NCI-H128 (cell line): Measurements from ENCODE around the gene KCNMA1.

Source experiments
- DNase-seq: peaks from one replicate; lab custom pipeline; 2025; ENCODE audit not compliant: unreplicated experiment; lab: John Stamatoyannopoulos, UW

Gene KCNMA1

GRCh38 chr10:77494756-77495541, 142.7 kb downstream of the KCNMA1 start:
- no peak for DNase-seq

GRCh38 chr10:77494327-77494726, 143.3 kb downstream of the KCNMA1 start:
- no peak for DNase-seq

DNA sequence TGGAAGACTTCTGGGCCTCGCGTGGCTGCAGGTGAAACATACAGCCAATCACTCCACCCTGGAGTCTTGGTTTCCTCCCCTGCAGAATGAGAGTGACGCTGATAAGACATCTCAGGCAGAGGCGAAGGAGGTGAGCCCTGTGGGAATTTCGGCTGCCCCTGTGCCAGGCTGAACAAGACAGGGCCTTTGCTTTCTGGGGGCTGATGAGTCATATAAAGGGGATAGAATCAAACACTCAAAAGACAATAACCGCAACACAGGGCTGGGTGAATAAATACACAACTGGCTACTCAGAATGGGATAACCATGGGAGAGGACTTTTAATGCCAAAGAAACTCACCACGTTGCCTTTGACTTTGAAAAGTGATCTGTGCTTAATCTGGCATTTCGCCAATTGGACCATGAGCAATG, 143.8 kb downstream of the KCNMA1 start:
- DNase-seq, result no peak

- no peak for DNase-seq
These were observed 144.3 kb downstream of the KCNMA1 start for GRCh38 chr10:77493239-77493806.

DNA sequence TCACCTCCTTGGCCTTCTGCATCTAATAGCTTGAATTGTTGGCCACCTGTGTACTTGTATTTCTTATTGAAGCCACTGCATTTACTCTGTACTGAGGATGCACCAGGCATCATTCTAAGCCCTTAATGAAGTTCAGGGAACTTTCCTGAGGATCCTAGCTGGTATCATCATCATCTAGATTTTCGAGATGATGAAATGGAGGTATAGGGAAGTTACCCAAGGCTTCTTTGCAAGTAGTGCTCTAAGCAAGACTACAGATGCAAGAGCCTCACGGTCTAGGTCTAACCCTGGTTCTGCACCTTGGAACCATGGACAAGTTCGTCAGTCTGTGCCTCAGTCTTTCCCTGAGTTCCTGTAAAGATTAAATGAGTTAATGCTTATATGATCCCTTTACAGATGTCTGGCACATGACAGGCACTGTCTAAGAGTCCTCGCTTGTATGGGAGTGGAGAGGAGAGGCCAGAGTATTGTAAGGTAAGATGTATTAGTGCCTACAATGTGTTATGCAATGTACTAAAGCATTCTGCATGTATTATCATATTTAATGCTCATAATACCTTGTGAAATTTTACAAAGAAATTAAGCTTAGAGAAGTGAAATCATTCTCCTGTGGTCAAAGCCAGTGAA, 145.1 kb downstream of the KCNMA1 start:
- no peak for DNase-seq

GRCh38 chr10:77490534-77491314, 146.9 kb downstream of the KCNMA1 start:
- DNase-seq, result no peak

GRCh38 chr10:77486517-77486916, 151.1 kb downstream of the KCNMA1 start:
- no peak for DNase-seq

GRCh38 chr10:77485847-77486246, 151.8 kb downstream of the KCNMA1 start:
- no peak for DNase-seq

DNA sequence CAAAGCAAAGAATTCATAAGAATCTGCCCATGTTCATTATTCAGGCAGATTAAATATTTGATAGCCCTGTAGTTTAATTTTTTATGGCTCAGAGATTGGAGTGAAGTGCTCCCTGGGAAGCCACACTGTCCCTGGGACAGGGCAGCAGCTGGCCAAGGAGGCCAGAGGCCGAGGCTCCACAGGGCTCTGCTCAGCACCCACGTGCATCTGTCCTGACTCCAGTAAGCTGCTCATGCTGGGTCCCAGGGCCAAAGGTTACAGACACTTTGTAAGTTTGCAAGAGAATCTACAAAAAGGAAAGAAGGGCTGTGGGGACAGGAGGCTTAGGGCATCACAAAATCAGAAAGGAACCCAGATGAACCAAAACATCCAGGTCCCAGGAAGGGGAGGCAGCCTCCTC, 155.5 kb downstream of the KCNMA1 start:
- DNase-seq, result no peak

GRCh38 chr10:77479586-77479985, 158.0 kb downstream of the KCNMA1 start:
- DNase-seq, result no peak

GRCh38 chr10:77478962-77479359, 158.6 kb downstream of the KCNMA1 start:
- no peak for DNase-seq

DNA sequence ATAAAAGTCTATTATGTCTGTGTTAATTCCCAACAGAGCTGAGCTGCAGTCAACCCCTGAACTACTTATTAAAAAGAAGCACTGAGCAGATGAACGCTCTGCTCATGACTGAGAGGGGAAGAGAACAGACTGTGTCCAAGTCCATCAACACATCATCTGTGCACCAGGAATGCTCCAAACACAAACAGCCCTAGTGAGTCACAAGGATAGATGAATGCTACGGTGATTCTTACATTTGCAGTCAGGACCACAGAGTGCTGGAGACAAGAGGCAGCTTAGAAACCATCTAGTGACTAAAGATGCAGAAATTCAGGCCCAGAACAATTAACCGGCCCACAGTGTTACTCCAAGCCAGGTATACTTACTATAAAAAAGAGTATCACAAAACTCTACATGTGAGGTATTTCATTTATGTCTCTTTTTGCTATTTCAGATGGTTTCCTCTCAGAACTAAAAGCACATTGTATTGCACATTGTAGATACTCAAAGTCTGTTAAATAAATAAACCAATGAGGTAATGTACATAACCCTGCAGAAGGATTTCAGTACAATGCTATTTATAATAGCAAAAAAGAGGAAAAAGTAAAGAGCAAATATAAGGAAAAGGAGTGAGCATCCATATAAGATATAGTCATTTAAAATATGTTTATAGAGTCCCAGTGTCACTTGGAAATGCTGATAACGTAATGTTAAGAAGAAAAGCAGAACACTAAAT, 159.2 kb downstream of the KCNMA1 start:
- no peak for DNase-seq

DNA sequence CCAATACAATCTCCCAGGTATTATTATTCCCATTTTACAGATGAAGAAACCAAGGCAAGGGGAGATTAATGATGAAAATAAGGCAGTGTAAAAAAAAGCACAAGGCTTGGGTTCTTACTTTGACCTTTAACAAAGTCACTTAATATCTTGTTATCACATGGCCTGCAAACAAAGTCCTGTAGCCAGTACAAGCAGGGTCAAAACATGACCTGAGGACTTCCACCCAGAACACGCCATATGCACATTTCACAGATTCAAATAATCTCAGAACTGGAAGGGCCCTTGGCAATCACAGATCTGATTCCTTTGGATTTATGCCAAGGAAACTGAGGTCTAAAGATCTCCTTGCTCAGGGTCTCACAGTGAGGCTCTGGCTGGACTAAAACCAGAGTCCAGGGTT, 162.1 kb downstream of the KCNMA1 start:
- no peak for DNase-seq

DNA sequence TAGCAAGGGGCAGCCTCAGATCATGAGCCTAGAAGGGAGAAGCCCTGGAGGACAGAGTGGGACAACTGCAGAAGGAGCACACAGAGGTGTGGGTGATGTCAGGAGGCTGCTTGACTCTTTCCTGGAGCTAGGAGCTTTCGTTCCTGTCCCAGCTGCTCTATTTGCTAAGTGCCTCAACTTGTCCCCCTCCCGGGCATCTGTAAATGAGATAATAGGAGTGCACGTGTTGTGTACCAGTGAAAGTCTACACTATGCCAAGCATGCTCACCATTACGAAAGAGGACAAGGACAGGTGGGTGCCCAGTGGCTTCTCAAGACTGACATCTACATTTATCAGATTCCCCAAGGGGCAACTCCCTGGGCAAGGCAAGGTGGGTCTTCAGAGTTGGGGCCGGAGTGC, 162.7 kb downstream of the KCNMA1 start:
- no peak for DNase-seq

GRCh38 chr10:77474386-77474785, 163.2 kb downstream of the KCNMA1 start:
- DNase-seq, result no peak

- no peak for DNase-seq
These were observed 165.5 kb downstream of the KCNMA1 start for GRCh38 chr10:77472146-77472545.

- DNase-seq, result no peak
These were observed 166.5 kb downstream of the KCNMA1 start for GRCh38 chr10:77471069-77471536.

DNA sequence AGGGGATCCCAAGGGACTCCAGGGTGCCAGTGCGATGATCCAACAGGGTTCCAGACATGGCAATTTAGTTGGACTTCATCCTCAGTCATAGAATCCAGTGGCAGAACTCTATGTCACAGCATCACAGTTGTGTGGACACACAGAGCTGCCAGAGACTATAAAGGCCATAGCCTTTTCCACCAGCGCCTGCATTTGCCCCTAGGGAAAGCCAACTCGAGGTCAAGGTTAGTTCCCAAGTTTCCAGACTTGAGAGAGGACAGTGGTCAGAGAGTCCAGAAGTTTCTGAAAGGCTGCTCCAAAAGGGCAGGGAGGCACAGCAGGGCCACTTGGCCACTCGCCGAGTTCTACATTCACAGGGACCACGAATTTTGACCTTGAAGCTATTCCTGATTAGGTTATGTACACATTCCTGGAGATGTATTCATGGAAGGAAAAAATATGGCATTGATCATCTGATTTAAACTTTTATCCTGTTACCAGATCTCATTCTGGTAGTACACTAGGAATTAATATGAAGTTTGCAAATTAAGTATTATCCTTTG, 170.1 kb downstream of the KCNMA1 start:
- no peak for DNase-seq

DNA sequence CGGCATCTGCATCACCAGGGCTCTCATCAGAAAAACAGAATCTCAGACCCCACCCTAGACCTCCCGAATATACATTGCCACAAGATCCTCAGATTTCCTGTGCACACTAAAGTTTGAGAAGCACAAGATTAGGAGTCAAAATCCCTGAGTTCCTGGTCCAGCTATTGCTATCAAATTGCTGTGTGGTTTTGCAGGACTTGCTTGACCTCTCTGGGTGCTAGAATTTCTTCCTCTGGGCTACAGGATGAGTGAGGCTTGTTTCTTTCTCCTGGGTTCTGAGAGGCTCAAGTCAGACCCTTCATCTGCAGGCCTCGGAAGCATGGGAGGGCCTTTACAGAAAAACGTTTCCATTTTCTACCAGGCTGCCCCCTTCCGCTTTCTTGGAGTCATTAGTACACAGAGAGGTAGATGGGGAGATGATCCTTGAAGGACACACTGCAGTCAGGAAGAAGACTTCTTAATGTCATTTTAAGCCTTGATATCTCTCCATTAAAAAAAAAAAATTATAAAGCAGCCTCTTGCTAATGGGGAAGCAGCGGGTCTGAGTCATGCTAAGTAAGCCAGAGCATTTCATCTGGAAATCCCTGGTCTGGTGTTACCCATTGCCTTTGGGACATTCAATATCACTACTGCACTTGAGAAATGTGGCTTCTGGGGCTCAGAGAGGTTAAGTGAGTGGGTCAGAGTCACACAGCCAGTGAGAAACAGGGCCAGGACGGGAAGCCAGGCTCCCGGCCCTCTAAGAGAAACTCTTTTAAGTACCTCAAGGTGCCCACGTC, 173.5 kb downstream of the KCNMA1 start:
- DNase-seq, result no peak

- DNase-seq, result no peak
These were observed 174.1 kb downstream of the KCNMA1 start for GRCh38 chr10:77463499-77463898.
